Measurements from ENCODE around the gene DTWD1. TPM values are rescaled to one million over a fixed set of nuclear protein-coding genes. Genes with fewer than 3 reads are reported as not detected.

The DTWD1 gene
- 7.2 and 9.2 TPM in 2 replicates for total RNA-seq

DNA sequence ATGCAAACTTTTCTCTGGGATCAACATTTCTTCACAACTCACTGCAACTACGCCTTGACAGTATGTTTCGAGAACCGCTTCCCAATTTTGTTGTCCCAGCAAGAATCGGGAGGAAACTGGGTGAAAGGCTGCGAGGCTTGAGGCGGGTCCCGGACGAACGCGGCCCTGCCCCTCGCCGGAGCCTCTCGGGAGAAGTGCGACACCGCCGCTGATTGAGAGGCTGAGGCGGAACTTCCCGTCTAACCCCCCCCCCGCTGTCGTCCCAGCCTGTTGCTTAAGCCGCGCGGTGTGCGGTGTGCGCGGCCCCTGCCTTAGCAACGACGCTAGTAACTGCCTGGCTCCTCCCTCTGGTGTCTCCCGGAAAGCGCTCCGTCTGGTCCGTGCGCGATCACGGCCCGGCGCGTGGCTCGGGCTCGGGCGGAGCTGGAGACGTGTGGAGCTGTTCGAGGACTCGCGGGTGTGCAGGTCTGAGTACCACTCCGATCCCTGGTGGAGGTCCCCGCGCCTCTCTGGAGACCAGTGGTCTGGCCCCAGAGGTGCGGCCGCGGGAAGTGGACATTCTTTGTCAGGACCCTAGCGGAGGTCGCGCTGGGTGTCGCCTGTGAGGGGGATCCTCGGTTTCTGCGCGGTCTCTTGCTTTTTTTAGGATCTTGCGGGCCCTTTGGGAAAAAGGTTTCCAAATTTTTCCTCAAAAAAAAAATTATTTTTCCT is at the start of gene DTWD1, which contains the start of gene FAM227B:
Gene DTWD1, plus strand, starts transcription at position 391 of the 711 bp plus-strand sequence. CDS start 4,120 bp downstream, outside the sequence.
Gene FAM227B, minus strand, starts transcription at position 161 of the 711 bp plus-strand sequence. CDS start 5,647 bp downstream, outside the sequence.

Other genes with a start within 250 kb of the DTWD1 start
- under 0.01 TPM in 1 of 2 replicates, not detected in the other for gene FGF7, start 197.8 kb upstream of the DTWD1 start, total RNA-seq
- gene FAM227B, start 230 bp upstream of the DTWD1 start, total RNA-seq = 2.2 and 2.8 TPM in 2 replicates